GM18507 (cell line): ENCODE measurements around the gene LYRM1.

Source experiments
- DNase-seq: peaks from one replicate; pipeline ENCODE4 v3.0.0; 2011; ENCODE audit warnings: low read depth; ENCODE audit not compliant: insufficient read length; ENCODE audit errors: extremely low spot score
- FAIRE-seq: peaks from 2 replicates; lab custom pipeline; 2011; peaks lifted over from hg19 to GRCh38; lab: Jason Lieb, UNC

The LYRM1 gene

GRCh38 chr16:20899071-20899470 lies 1.5 kb upstream of the LYRM1 start:
- DNase-seq = no peak

GRCh38 chr16:20899477-20900298 lies 883 bp upstream of the LYRM1 start:
- DNase-seq = no peak
- no peak for FAIRE-seq

More at GRCh38 chr16:20899071-20899470, 1.5 kb upstream of the LYRM1 start:
- no peak for FAIRE-seq

- no peak for DNase-seq
- peak; percentile 21 for FAIRE-seq
These were observed 481 bp downstream of the LYRM1 start for GRCh38 chr16:20901068-20901435.

- FAIRE-seq = peak; percentile 79
- peak; percentile 32 for DNase-seq
These were observed 1.0 kb downstream of the LYRM1 start for GRCh38 chr16:20901436-20902112.

- no peak for DNase-seq
- FAIRE-seq = no peak
These were observed 1.9 kb downstream of the LYRM1 start for GRCh38 chr16:20902426-20902825.

- no peak for FAIRE-seq
- DNase-seq = no peak
These were observed 2.7 kb downstream of the LYRM1 start for GRCh38 chr16:20903116-20903898.

GRCh38 chr16:20903899-20904506 lies 3.4 kb downstream of the LYRM1 start:
- DNase-seq (no peak), FAIRE-seq (no peak)

GRCh38 chr16:20904507-20905081 lies 4.0 kb downstream of the LYRM1 start:
- DNase-seq (no peak), FAIRE-seq (peak; percentile 82)

- no peak for DNase-seq
- FAIRE-seq = no peak
These were observed 5.0 kb downstream of the LYRM1 start for GRCh38 chr16:20905576-20905975.

- FAIRE-seq (no peak), DNase-seq (no peak)
These were observed 6.0 kb downstream of the LYRM1 start for GRCh38 chr16:20906341-20907255.

GRCh38 chr16:20910781-20911321 lies 10.3 kb downstream of the LYRM1 start:
- FAIRE-seq (no peak), DNase-seq (no peak)

GRCh38 chr16:20911361-20911760 lies 10.8 kb downstream of the LYRM1 start:
- FAIRE-seq (no peak), DNase-seq (no peak)

GRCh38 chr16:20916289-20916688 lies 15.7 kb downstream of the LYRM1 start:
- FAIRE-seq (no peak), DNase-seq (no peak)

GRCh38 chr16:20916942-20917341 lies 16.4 kb downstream of the LYRM1 start:
- no peak for DNase-seq
- no peak for FAIRE-seq

- DNase-seq (no peak), FAIRE-seq (no peak)
These were observed 18.1 kb downstream of the LYRM1 start for GRCh38 chr16:20918486-20919239.

- DNase-seq (no peak), FAIRE-seq (no peak)
These were observed 19.5 kb downstream of the LYRM1 start for GRCh38 chr16:20920091-20920490.

GRCh38 chr16:20920799-20921198 lies 20.2 kb downstream of the LYRM1 start:
- FAIRE-seq = no peak

GRCh38 chr16:20923876-20924275 lies 23.3 kb downstream of the LYRM1 start:
- FAIRE-seq = no peak
- DNase-seq = no peak

More at GRCh38 chr16:20920799-20921198, 20.2 kb downstream of the LYRM1 start:
- DNase-seq = no peak
